Neuronal stem cell (in vitro differentiated cells): ENCODE results near the gene HPCAL1.
A peak's percentile ranks its signal among the peaks of the same experiment; 100 is the strongest.

Experiments used
- DNase-seq: peaks from one replicate; pipeline ENCODE4 v3.0.0-alpha.2; 2013; ENCODE audit warnings: low spot score
- H2AFZ ChIP-seq: one replicate; pipeline ENCODE4 v1.6.1; 2013; ENCODE audit warnings: mild to moderate bottlenecking, low read length, inconsistent platforms
- H2AK5ac ChIP-seq: 2 replicates; pipeline ENCODE4 v1.6.1; 2013; ENCODE audit warnings: low read depth, mild to moderate bottlenecking, inconsistent platforms, low read length, moderate library complexity, mixed read lengths
- H2BK120ac ChIP-seq: 2 replicates; pipeline ENCODE4 v1.6.1; 2013; ENCODE audit warnings: low read depth, mild to moderate bottlenecking, inconsistent platforms, low read length, moderate library complexity, mixed read lengths
- H2BK12ac ChIP-seq: one replicate; pipeline ENCODE4 v1.6.1; 2013; ENCODE audit warnings: low read length, inconsistent platforms
- H2BK15ac ChIP-seq: 2 replicates; pipeline ENCODE4 v1.6.1; 2013; ENCODE audit warnings: mild to moderate bottlenecking, low read length, inconsistent platforms, mixed read lengths
- H2BK5ac ChIP-seq: one replicate; pipeline ENCODE4 v1.6.1; 2013; ENCODE audit warnings: inconsistent platforms, mild to moderate bottlenecking, low read length, moderate library complexity
- H3K14ac ChIP-seq: one replicate; pipeline ENCODE4 v1.6.1; 2013; ENCODE audit warnings: low read length, inconsistent platforms
- H3K18ac ChIP-seq: 2 replicates; pipeline ENCODE4 v1.6.1; 2013; ENCODE audit warnings: low read length, inconsistent platforms
- H3K23ac ChIP-seq: 2 replicates; pipeline ENCODE4 v1.6.1; 2013; ENCODE audit warnings: low read depth, mild to moderate bottlenecking, mixed read lengths, low read length, inconsistent platforms; ENCODE audit not compliant: poor library complexity
- H3K27ac ChIP-seq: replicated peaks from 3 replicates; pipeline ENCODE4 v1.5.1; 2013; ENCODE audit warnings: low read length, inconsistent platforms
- H3K27me3 ChIP-seq, 3 experiments: 2 replicates each; pipeline ENCODE4 v1.6.1; 2013; ENCODE audit warnings: low read length in 3 of 3, mild to moderate bottlenecking in 2 of 3, inconsistent platforms in 1 of 3, low read depth in 1 of 3, mixed read lengths in 1 of 3, moderate library complexity in 1 of 3; ENCODE audit not compliant: control insufficient read depth in 3 of 3, insufficient read depth in 3 of 3
- H3K36me3 ChIP-seq, 2 donors: replicated peaks in 1 of 2; 2 replicates each; pipeline ENCODE4 v1.6.1; 2013; ENCODE audit warnings: low read length in 2 of 2; ENCODE audit not compliant: control insufficient read depth in 2 of 2, insufficient read depth in 2 of 2
- H3K4ac ChIP-seq: 2 replicates; pipeline ENCODE4 v1.6.1; 2013; ENCODE audit warnings: inconsistent platforms, mild to moderate bottlenecking, low read length, moderate library complexity
- H3K4me1 ChIP-seq, 2 donors: 1 replicate in 1 of 2; 2 replicates in 1 of 2; pipeline ENCODE4 v1.6.1; 2013; ENCODE audit warnings: low read length in 2 of 2, low read depth in 1 of 2; ENCODE audit not compliant: control insufficient read depth in 2 of 2, insufficient read depth in 1 of 2
- H3K4me2 ChIP-seq: one replicate; pipeline ENCODE4 v1.6.1; 2013; ENCODE audit warnings: mild to moderate bottlenecking, low read length, inconsistent platforms; ENCODE audit not compliant: insufficient read depth, poor library complexity, severe bottlenecking
- H3K4me3 ChIP-seq, 2 donors: 2 replicates each; pipeline ENCODE4 v1.5.1; 2013; ENCODE audit warnings: low read length in 2 of 2, mild to moderate bottlenecking in 2 of 2, inconsistent platforms in 1 of 2, moderate library complexity in 1 of 2
- H3K79me1 ChIP-seq: one replicate; pipeline ENCODE4 v1.6.1; 2013; ENCODE audit warnings: low read depth, mild to moderate bottlenecking, inconsistent platforms, low read length, moderate library complexity
- H3K9ac ChIP-seq: one replicate; pipeline ENCODE4 v1.6.1; 2013; ENCODE audit warnings: mild to moderate bottlenecking, low read depth, low read length, inconsistent platforms; ENCODE audit not compliant: poor library complexity
- H3K9me3 ChIP-seq, 2 donors: replicated peaks in 1 of 2; 2 replicates each; pipeline versions ENCODE3 to v1.6.1; 2013; ENCODE audit warnings: low read length in 2 of 2, mild to moderate bottlenecking in 2 of 2, inconsistent platforms in 1 of 2, low read depth in 1 of 2, mixed read lengths in 1 of 2, moderate library complexity in 1 of 2; ENCODE audit not compliant: control insufficient read depth in 2 of 2, insufficient read depth in 1 of 2
- H4K8ac ChIP-seq: one replicate; pipeline ENCODE4 v1.6.1; 2013; ENCODE audit warnings: low read depth, mild to moderate bottlenecking, inconsistent platforms, low read length, moderate library complexity
- H4K91ac ChIP-seq: one replicate; pipeline ENCODE4 v1.6.1; 2013; ENCODE audit warnings: low read length, low read depth, mild to moderate bottlenecking, inconsistent platforms; ENCODE audit not compliant: poor library complexity
- WGBS, 2 donors: extraction: QIAGEN DNeasy Blood & Tissue Kit; methylation state at CpG; one replicate each; pipeline ENCODE4 v1.1.7; 2013; ENCODE audit warnings: missing lambda C conversion rate in 2 of 2, mixed read lengths in 1 of 2; ENCODE audit not compliant: insufficient read length in 2 of 2, insufficient replicate concordance in 1 of 2; ENCODE audit errors: extremely low coverage in 2 of 2; 5-methylcytosine and 5-hydroxymethylcytosine counted together

The HPCAL1 gene

GRCh38 chr2:10425699-10426098 lies 123.0 kb downstream of the HPCAL1 start:
- DNase-seq, result no peak
- H3K14ac ChIP-seq, result no peak overlapping the region
- no peak overlapping the region for H2AFZ ChIP-seq
- H3K4ac ChIP-seq, result no peak overlapping the region
- no CpG with 5 or more reads among the region's 10 CpGs for WGBS, 2 donors
- H3K27ac ChIP-seq, result no peak overlapping the region
- H3K4me1 ChIP-seq, result peaks cover 17 to 29% of the 10 kb centered on the region in 2 donors
- H3K23ac ChIP-seq, result peak overlapping the region; percentile 68
- H3K36me3 ChIP-seq, result no peaks in the 10 kb centered on the region
- H3K4me2 ChIP-seq, result no peak overlapping the region
- H2BK12ac ChIP-seq, result peak overlapping the region; percentile 82
- H2BK15ac ChIP-seq, result peak overlapping the region; percentile 76
- H4K8ac ChIP-seq, result no peak overlapping the region
- H3K9me3 ChIP-seq, result no peaks in the 10 kb centered on the region
- H3K18ac ChIP-seq, result peak overlapping the region; percentile 67
- H3K79me1 ChIP-seq, result peaks cover 2% of the 10 kb centered on the region
- H4K91ac ChIP-seq, result no peak overlapping the region
- H3K27me3 ChIP-seq, result no peaks in the 10 kb centered on the region
- no peak overlapping the region for H2BK120ac ChIP-seq
- H2BK5ac ChIP-seq, result no peak overlapping the region
- no peak overlapping the region for H3K9ac ChIP-seq
- H2AK5ac ChIP-seq, result peak overlapping the region; percentile 76
- no peak overlapping the region for H3K4me3 ChIP-seq

DNA sequence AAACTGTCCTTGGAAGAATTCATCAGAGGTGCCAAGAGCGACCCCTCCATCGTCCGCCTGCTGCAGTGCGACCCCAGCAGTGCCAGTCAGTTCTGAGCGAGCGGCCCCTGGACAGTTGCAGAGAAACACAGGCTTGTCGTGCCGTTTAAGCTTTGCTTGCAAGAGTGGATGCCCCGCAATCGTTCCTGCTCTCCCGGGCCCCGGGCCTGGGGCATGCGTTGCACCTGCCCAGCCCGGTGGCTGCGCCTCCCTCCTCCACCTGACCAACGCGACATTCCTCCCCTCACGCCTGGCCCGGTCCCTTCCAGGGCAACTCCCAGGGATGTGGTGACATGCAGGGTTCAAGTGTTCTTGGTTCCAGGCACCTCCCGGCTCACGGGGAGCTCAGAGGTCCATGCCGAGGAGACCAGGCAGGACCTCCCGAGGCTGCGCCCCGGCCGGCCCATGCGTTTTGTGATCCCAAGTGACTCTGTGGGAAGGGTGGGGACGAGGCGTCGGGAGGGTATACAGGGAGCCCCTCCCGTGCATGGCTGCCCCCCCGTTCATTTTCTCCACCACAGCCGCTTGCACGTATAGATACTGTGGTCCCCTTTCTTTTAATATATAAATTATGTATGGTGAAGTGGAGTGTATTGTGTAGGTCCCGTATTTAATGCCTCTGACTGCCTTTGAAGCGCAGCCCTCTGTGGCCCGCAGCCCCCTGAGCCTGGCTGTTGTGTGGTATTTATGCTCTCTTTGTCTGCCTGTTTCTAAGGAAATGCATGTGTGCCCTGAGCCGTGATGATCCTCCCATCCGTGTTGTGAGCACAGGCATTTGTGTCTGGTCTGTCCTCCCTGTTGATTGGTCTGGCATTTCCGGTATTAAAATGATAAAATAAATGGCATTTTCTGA lies 124.3 kb downstream of the HPCAL1 start:
- Histone ChIP-seq H3K79me1 (peaks cover 2% of the 10 kb centered on the region), H3K9me3 (no peaks in the 10 kb centered on the region), H2AK5ac (peak overlapping the region; percentile 86), H2BK120ac (no peak overlapping the region), H3K18ac (peak overlapping the region; percentile 86), H2BK5ac (peak overlapping the region; percentile 55), H2AFZ (peak overlapping the region; percentile 80), H3K27me3 (peaks cover 0 to 8% (median 0%) of the 10 kb centered on the region in 3 experiments), H3K14ac (peak overlapping the region; percentile 84), H3K23ac (peak overlapping the region; percentile 39), H3K36me3 (no peaks in the 10 kb centered on the region), H3K4ac (peak overlapping the region; percentile 59), H3K9ac (peak overlapping the region; percentile 25), H3K4me2 (no peak overlapping the region), H2BK15ac (peak overlapping the region; percentile 7), H3K4me1 (peaks cover 17 to 29% of the 10 kb centered on the region in 2 donors), H3K27ac (no peak overlapping the region), H3K4me3 (no peak overlapping the region), H4K91ac (no peak overlapping the region), H4K8ac (no peak overlapping the region), H2BK12ac (peak overlapping the region; percentile 65)
- no CpG with 5 or more reads among the region's 40 CpGs for WGBS, 2 donors
- no peak for DNase-seq

GRCh38 chr2:10427618-10427949 lies 124.9 kb downstream of the HPCAL1 start:
- no peak for DNase-seq
- no peak overlapping the region for H3K4me3 ChIP-seq
- peaks cover 0 to 10% (median 0%) of the 10 kb centered on the region in 3 experiments for H3K27me3 ChIP-seq
- H3K18ac ChIP-seq, result peak overlapping the region; percentile 79
- no peak overlapping the region for H2BK15ac ChIP-seq
- no peak overlapping the region for H3K4me2 ChIP-seq
- H3K4ac ChIP-seq, result peak overlapping the region; percentile 53
- no peak overlapping the region for H2BK5ac ChIP-seq
- H3K79me1 ChIP-seq, result peaks cover 2% of the 10 kb centered on the region
- no CpG with 5 or more reads among the region's 17 CpGs for WGBS, 2 donors
- peaks cover 17 to 29% of the 10 kb centered on the region in 2 donors for H3K4me1 ChIP-seq
- no peak overlapping the region for H4K91ac ChIP-seq
- H3K23ac ChIP-seq, result no peak overlapping the region
- no peak overlapping the region for H2BK120ac ChIP-seq
- peak overlapping the region; percentile 80 for H2AFZ ChIP-seq
- H4K8ac ChIP-seq, result no peak overlapping the region
- no peaks in the 10 kb centered on the region for H3K36me3 ChIP-seq
- H3K27ac ChIP-seq, result no peak overlapping the region
- no peaks in the 10 kb centered on the region for H3K9me3 ChIP-seq
- peak overlapping the region; percentile 69 for H2BK12ac ChIP-seq
- no peak overlapping the region for H2AK5ac ChIP-seq
- H3K14ac ChIP-seq, result peak overlapping the region; percentile 61
- H3K9ac ChIP-seq, result peak overlapping the region; percentile 10

GRCh38 chr2:10428355-10428754 lies 125.7 kb downstream of the HPCAL1 start:
- H3K4me3 ChIP-seq, result peak overlapping the region in 1 of 2 donors; percentile 27
- H2AK5ac ChIP-seq, result peak overlapping the region; percentile 72
- H3K79me1 ChIP-seq, result peaks cover 6% of the 10 kb centered on the region
- no peak overlapping the region for H2AFZ ChIP-seq
- no peak overlapping the region for H2BK12ac ChIP-seq
- peaks cover 0 to 15% (median 0%) of the 10 kb centered on the region in 3 experiments for H3K27me3 ChIP-seq
- no peak overlapping the region for H3K4me2 ChIP-seq
- H2BK5ac ChIP-seq, result no peak overlapping the region
- no peak overlapping the region for H3K4ac ChIP-seq
- peak overlapping the region; percentile 45 for H2BK15ac ChIP-seq
- no peak for DNase-seq
- no peak overlapping the region for H4K91ac ChIP-seq
- H3K36me3 ChIP-seq, result peaks cover 0 to under 1% of the 10 kb centered on the region in 2 donors
- no peak overlapping the region for H2BK120ac ChIP-seq
- H3K9ac ChIP-seq, result no peak overlapping the region
- no CpG with 5 or more reads among the region's 8 CpGs for WGBS, 2 donors
- H3K14ac ChIP-seq, result no peak overlapping the region
- H4K8ac ChIP-seq, result no peak overlapping the region
- H3K27ac ChIP-seq, result no peak overlapping the region
- H3K9me3 ChIP-seq, result peaks cover 0 to 4% of the 10 kb centered on the region in 2 donors
- H3K23ac ChIP-seq, result no peak overlapping the region
- H3K18ac ChIP-seq, result peak overlapping the region; percentile 35
- H3K4me1 ChIP-seq, result peaks cover 22 to 33% of the 10 kb centered on the region in 2 donors
